ENCODE measurements around the gene DUSP15. TPM values are rescaled to one million over a fixed set of nuclear protein-coding genes. Genes with fewer than 3 reads are reported as not detected.

The DUSP15 gene
- total RNA-seq, 2 experiments from 2014 or later: not detected

GRCh38 chr20:31821427-31821826 lies 48.9 kb downstream of the DUSP15 start:
- intact Hi-C loops (cut with DNase I, micrococcal nuclease): loop anchor here in 1 of 2 experiments (10.0 kb wide), 1 partner anchor 833 kb away; no protein-coding TSS in a partner anchor
- Mint-ChIP-seq H3K4me1 (ENCODE audit: low read depth) (no peaks in the 10 kb centered on the region), H3K27ac (no peak overlapping the region), H3K4me3 (no peak overlapping the region), H3K27me3 (no peaks in the 10 kb centered on the region), H3K36me3 (ENCODE audit: low read depth) (no peaks in the 10 kb centered on the region), H3K9me3 (no peaks in the 10 kb centered on the region)
- DNase-seq (no peak), ATAC-seq (ENCODE audit: poor library complexity) (no peak)
- Histone ChIP-seq H3K9me3 (ENCODE audit: control insufficient read depth in 1 of 2, insufficient read depth in 1 of 2, low read length in 2 of 2) (no peaks in the 10 kb centered on the region), H3K4me3 (ENCODE audit: low read length) (no peak overlapping the region), H3K27ac (ENCODE audit: low read depth in 1 of 2, low read length in 2 of 2) (no peak overlapping the region), H3K4me1 (ENCODE audit: insufficient read depth, low read length) (peaks cover 10% of the 10 kb centered on the region), H3K27me3 (ENCODE audit: control insufficient read depth in 1 of 2, insufficient read depth in 2 of 2, low read length in 2 of 2) (peaks cover 0 to 3% of the 10 kb centered on the region in 2 experiments), H3K36me3 (ENCODE audit: insufficient read depth, low read length) (no peaks in the 10 kb centered on the region)
- TF ChIP-seq, protein P1, sequence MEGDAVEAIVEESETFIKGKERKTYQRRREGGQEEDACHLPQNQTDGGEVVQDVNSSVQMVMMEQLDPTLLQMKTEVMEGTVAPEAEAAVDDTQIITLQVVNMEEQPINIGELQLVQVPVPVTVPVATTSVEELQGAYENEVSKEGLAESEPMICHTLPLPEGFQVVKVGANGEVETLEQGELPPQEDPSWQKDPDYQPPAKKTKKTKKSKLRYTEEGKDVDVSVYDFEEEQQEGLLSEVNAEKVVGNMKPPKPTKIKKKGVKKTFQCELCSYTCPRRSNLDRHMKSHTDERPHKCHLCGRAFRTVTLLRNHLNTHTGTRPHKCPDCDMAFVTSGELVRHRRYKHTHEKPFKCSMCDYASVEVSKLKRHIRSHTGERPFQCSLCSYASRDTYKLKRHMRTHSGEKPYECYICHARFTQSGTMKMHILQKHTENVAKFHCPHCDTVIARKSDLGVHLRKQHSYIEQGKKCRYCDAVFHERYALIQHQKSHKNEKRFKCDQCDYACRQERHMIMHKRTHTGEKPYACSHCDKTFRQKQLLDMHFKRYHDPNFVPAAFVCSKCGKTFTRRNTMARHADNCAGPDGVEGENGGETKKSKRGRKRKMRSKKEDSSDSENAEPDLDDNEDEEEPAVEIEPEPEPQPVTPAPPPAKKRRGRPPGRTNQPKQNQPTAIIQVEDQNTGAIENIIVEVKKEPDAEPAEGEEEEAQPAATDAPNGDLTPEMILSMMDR (IDR thresholded peaks at IDR 0.05): no peak
- ChIA-PET CTCF (no interaction called here), POLR2A (no interaction called here)

DNA sequence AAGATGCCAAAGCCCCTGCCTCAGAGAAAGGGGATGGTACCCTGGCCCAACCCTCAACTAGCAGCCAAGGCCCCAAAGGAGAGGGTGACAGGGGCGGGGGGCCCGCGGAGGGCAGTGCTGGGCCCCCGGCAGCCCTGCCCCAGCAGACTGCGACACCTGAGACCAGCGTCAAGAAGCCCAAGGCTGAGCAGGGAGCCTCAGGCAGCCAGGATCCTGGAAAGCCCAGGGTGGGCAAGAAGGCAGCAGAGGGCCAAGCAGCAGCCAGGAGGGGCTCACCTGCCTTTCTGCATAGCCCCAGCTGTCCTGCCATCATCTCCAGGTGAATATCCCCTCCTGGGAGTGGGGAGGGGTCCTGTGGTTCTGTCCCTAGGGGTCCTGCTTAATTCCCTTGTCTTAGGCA lies 50.1 kb downstream of the DUSP15 start:
- ChIA-PET CTCF (no interaction called here), POLR2A (no interaction called here)
- Mint-ChIP-seq H3K27me3 (no peaks in the 10 kb centered on the region), H3K36me3 (ENCODE audit: low read depth) (no peaks in the 10 kb centered on the region), H3K27ac (no peak overlapping the region), H3K4me1 (ENCODE audit: low read depth) (no peaks in the 10 kb centered on the region), H3K4me3 (no peak overlapping the region), H3K9me3 (no peaks in the 10 kb centered on the region)
- Histone ChIP-seq H3K9me3 (ENCODE audit: control insufficient read depth in 1 of 2, insufficient read depth in 1 of 2, low read length in 2 of 2) (no peaks in the 10 kb centered on the region), H3K27ac (ENCODE audit: low read depth in 1 of 2, low read length in 2 of 2) (no peak overlapping the region), H3K27me3 (ENCODE audit: control insufficient read depth in 1 of 2, insufficient read depth in 2 of 2, low read length in 2 of 2) (peaks cover 0 to 3% of the 10 kb centered on the region in 2 experiments), H3K4me1 (ENCODE audit: insufficient read depth, low read length) (peaks cover 10% of the 10 kb centered on the region), H3K36me3 (ENCODE audit: insufficient read depth, low read length) (no peaks in the 10 kb centered on the region), H3K4me3 (ENCODE audit: low read length) (no peak overlapping the region)
- ATAC-seq (ENCODE audit: poor library complexity): no peak
- intact Hi-C loops (cut with DNase I, micrococcal nuclease): loop anchor here in 1 of 2 experiments (10.0 kb wide), 1 partner anchor 835 kb away; no protein-coding TSS in a partner anchor
- DNase-seq: no peak
- TF ChIP-seq, protein P1 (IDR thresholded peaks at IDR 0.05): no peak

DNA sequence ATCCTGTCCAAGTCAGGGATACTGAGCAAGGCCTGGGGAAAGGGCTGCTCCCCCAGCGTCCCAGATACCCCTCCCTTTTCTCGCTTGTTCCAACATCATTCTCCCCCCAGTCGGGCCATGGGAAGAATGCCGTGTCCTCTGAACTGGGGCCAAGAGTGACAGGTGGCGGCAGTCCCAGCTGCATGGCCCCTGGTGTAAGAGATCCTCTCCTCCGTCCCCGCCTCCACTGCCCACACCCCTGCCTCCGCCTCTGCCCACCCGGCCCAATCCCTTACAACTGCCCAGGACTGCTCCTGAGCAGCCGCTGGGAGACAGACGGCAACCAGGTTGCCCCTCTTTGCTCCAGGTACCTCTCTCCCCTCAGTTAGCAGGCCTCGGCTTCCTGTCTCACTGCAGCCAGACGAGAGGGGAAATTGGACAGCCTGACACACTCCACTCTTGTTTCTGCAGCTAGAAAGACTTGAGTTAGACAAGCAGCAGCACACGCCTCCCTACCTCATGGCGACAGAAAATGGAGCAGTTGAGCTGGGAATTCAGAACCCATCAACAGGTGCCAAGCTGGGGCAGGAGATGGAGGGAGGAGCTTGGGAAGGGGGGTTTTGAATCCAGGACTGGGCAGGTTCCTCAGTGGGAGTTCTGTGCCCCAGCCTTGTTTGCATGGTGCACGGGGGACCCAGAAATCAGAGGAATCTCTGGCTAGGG lies 51.1 kb downstream of the DUSP15 start, which contains the start of gene MYLK2:
TSS of gene MYLK2 (plus strand) at position 274 of the 702 bp plus-strand sequence. CDS start at position 499, 225 bp downstream.
- no peak for DNase-seq
- Histone ChIP-seq H3K36me3 (ENCODE audit: insufficient read depth, low read length) (no peaks in the 10 kb centered on the region), H3K27me3 (ENCODE audit: control insufficient read depth in 1 of 2, insufficient read depth in 2 of 2, low read length in 2 of 2) (peaks cover 0 to 3% of the 10 kb centered on the region in 2 experiments), H3K9me3 (ENCODE audit: control insufficient read depth in 1 of 2, insufficient read depth in 1 of 2, low read length in 2 of 2) (no peaks in the 10 kb centered on the region), H3K4me3 (ENCODE audit: low read length) (no peak within 1 kb of the TSS), H3K27ac (ENCODE audit: low read depth in 1 of 2, low read length in 2 of 2) (no peak within 1 kb of the TSS), H3K4me1 (ENCODE audit: insufficient read depth, low read length) (peaks cover 10% of the 10 kb centered on the region)
- H3K36me3 Mint-ChIP-seq (ENCODE audit: low read depth): no peaks in the 10 kb centered on the region
- no peaks in the 10 kb centered on the region for H3K27me3 Mint-ChIP-seq
- intact Hi-C loops (cut with DNase I, micrococcal nuclease): no loop called here
- H3K4me3 Mint-ChIP-seq: no peak within 1 kb of the TSS
- H3K27ac Mint-ChIP-seq: no peak within 1 kb of the TSS
- H3K4me1 Mint-ChIP-seq (ENCODE audit: low read depth): no peaks in the 10 kb centered on the region
- POLR2A ChIA-PET: no interaction called here
- no peak for ATAC-seq (ENCODE audit: poor library complexity)
- TF ChIP-seq, protein P1 (IDR thresholded peaks at IDR 0.05): no peak
- no peaks in the 10 kb centered on the region for H3K9me3 Mint-ChIP-seq
- CTCF ChIA-PET: no interaction called here

Data from CD4-positive, alpha-beta T cell (primary cell).